Mesenchymal stem cell (in vitro differentiated cells and primary cell): ENCODE results near the gene FARS2.
"Not testable (repeated sequence)": the region's sequence is repeated elsewhere in the genome, so short reads cannot be mapped to it uniquely, and the experiment has no call there.

ENCODE experiments used
- DNase-seq: peaks from one replicate; pipeline ENCODE4 v3.0.0-alpha.2; 2013
- H2AFZ ChIP-seq: one replicate; pipeline ENCODE4 v1.6.1; 2013; ENCODE audit warnings: low read depth, mild to moderate bottlenecking, control low read depth, inconsistent platforms, low read length, moderate library complexity
- H2AK5ac ChIP-seq: 2 replicates; pipeline ENCODE4 v1.6.1; 2013; ENCODE audit warnings: low read length, moderate library complexity, mild to moderate bottlenecking, inconsistent platforms; ENCODE audit not compliant: severe bottlenecking
- H2BK120ac ChIP-seq: one replicate; pipeline ENCODE4 v1.6.1; 2013; ENCODE audit warnings: low read depth, mild to moderate bottlenecking, inconsistent platforms, low read length, moderate library complexity
- H2BK12ac ChIP-seq, 2 experiments: one replicate each; pipeline ENCODE4 v1.6.1; 2013; ENCODE audit warnings: inconsistent platforms in 2 of 2, low read length in 2 of 2, mild to moderate bottlenecking in 2 of 2, moderate library complexity in 2 of 2, control low read depth in 1 of 2
- H2BK15ac ChIP-seq: one replicate; pipeline ENCODE4 v1.6.1; 2013; ENCODE audit warnings: mild to moderate bottlenecking, low read depth, inconsistent platforms; ENCODE audit not compliant: poor library complexity, severe bottlenecking
- H2BK5ac ChIP-seq: 2 replicates; pipeline ENCODE4 v1.6.1; 2013; ENCODE audit warnings: low read depth, mild to moderate bottlenecking, low read length, control low read depth, inconsistent platforms; ENCODE audit not compliant: poor library complexity, severe bottlenecking
- H3K14ac ChIP-seq, 2 experiments: one replicate each; pipeline ENCODE4 v1.6.1; 2013; ENCODE audit warnings: inconsistent platforms in 2 of 2, low read length in 2 of 2, control low read depth in 1 of 2, mild to moderate bottlenecking in 1 of 2, moderate library complexity in 1 of 2
- H3K18ac ChIP-seq, 2 experiments: one replicate each; pipeline ENCODE4 v1.6.1; 2013; ENCODE audit warnings: inconsistent platforms in 2 of 2, low read length in 2 of 2, control low read depth in 1 of 2, low read depth in 1 of 2, mild to moderate bottlenecking in 1 of 2
- H3K23ac ChIP-seq, 2 experiments: one replicate each; pipeline ENCODE4 v1.6.1; 2013; ENCODE audit warnings: inconsistent platforms in 2 of 2, low read length in 2 of 2, mild to moderate bottlenecking in 2 of 2, moderate library complexity in 2 of 2, control low read depth in 1 of 2
- H3K27ac ChIP-seq: 2 replicates; pipeline ENCODE4 v1.5.1; 2013; ENCODE audit warnings: mild to moderate bottlenecking, moderate library complexity, low read length, control low read depth, inconsistent platforms; ENCODE audit not compliant: poor library complexity, severe bottlenecking
- H3K27me3 ChIP-seq, 2 experiments: 2 replicates each; pipeline versions ENCODE4 v1.6.1 to v1.7.0; 2013; ENCODE audit warnings: low read length in 2 of 2, mild to moderate bottlenecking in 2 of 2, moderate library complexity in 2 of 2, control low read depth in 1 of 2, inconsistent platforms in 1 of 2; ENCODE audit not compliant: control insufficient read depth in 1 of 2, insufficient read depth in 1 of 2
- H3K36me3 ChIP-seq, 2 experiments: 2 replicates each; pipeline versions ENCODE4 v1.6.1 to v1.7.0; 2013; ENCODE audit warnings: low read length in 2 of 2, control low read depth in 1 of 2, inconsistent platforms in 1 of 2, low read depth in 1 of 2, mild to moderate bottlenecking in 1 of 2; ENCODE audit not compliant: insufficient read depth in 2 of 2, control insufficient read depth in 1 of 2
- H3K4ac ChIP-seq, 2 experiments: one replicate each; pipeline ENCODE4 v1.6.1; 2013; ENCODE audit warnings: inconsistent platforms in 2 of 2, low read length in 2 of 2, mild to moderate bottlenecking in 2 of 2, moderate library complexity in 2 of 2, control low read depth in 1 of 2, low read depth in 1 of 2
- H3K4me1 ChIP-seq: 2 replicates; pipeline ENCODE4 v1.6.1; 2013; ENCODE audit warnings: low read depth, low read length, control low read depth; ENCODE audit not compliant: control insufficient read depth, insufficient read depth
- H3K4me2 ChIP-seq: 2 replicates; pipeline ENCODE4 v1.6.1; 2013; ENCODE audit warnings: low read length, mild to moderate bottlenecking, inconsistent platforms; ENCODE audit not compliant: poor library complexity, severe bottlenecking
- H3K4me3 ChIP-seq, 2 experiments: 2 replicates each; pipeline versions ENCODE4 v1.5.1 to v1.7.0; 2013; ENCODE audit warnings: low read length in 2 of 2, mild to moderate bottlenecking in 2 of 2, control low read depth in 1 of 2, low read depth in 1 of 2; ENCODE audit not compliant: insufficient read depth in 1 of 2
- H3K79me1 ChIP-seq: replicated peaks from 2 replicates; pipeline ENCODE4 v1.6.1; 2013; ENCODE audit warnings: mild to moderate bottlenecking, control low read depth, low read length, inconsistent platforms; ENCODE audit not compliant: poor library complexity, severe bottlenecking
- H3K9ac ChIP-seq: 2 replicates; pipeline ENCODE4 v1.7.0; 2013; ENCODE audit warnings: mild to moderate bottlenecking, low read length, moderate library complexity
- H3K9me3 ChIP-seq: 2 replicates; pipeline ENCODE4 v1.7.0; 2013; ENCODE audit warnings: mild to moderate bottlenecking, low read length; ENCODE audit not compliant: control insufficient read depth
- H4K8ac ChIP-seq: one replicate; pipeline ENCODE4 v1.6.1; 2013; ENCODE audit warnings: inconsistent platforms, mild to moderate bottlenecking, low read length, moderate library complexity
- H4K91ac ChIP-seq: one replicate; pipeline ENCODE4 v1.6.1; 2013; ENCODE audit warnings: mild to moderate bottlenecking, low read length, inconsistent platforms
- WGBS: methylation state at CpG from one replicate; pipeline ENCODE4 v1.1.7; 2013; ENCODE audit warnings: mixed read lengths; 5-methylcytosine and 5-hydroxymethylcytosine counted together

Gene FARS2

GRCh38 chr6:5806406-5806805 is 545.1 kb downstream of the FARS2 start:
- DNase-seq: not testable (repeated sequence)

GRCh38 chr6:5809450-5809849 is 548.1 kb downstream of the FARS2 start:
- no peak overlapping the region for H4K91ac ChIP-seq
- H3K18ac ChIP-seq: no peak overlapping the region
- DNase-seq: no peak
- 73% methylated on average over 4 of the region's 4 CpGs for WGBS
- H2AK5ac ChIP-seq: no peak overlapping the region
- peak overlapping the region in 1 of 2 experiments; percentile 40 for H3K23ac ChIP-seq
- no peak overlapping the region for H3K14ac ChIP-seq
- no peak overlapping the region for H3K9ac ChIP-seq
- no peak overlapping the region for H2BK12ac ChIP-seq
- H3K27ac ChIP-seq: no peak overlapping the region
- no peak overlapping the region for H2BK120ac ChIP-seq
- no peaks in the 10 kb centered on the region for H3K79me1 ChIP-seq
- peaks cover 13% of the 10 kb centered on the region for H3K9me3 ChIP-seq
- no peaks in the 10 kb centered on the region for H3K36me3 ChIP-seq
- H4K8ac ChIP-seq: no peak overlapping the region
- H3K4me3 ChIP-seq: no peak overlapping the region
- no peak overlapping the region for H3K4ac ChIP-seq
- H3K4me2 ChIP-seq: no peak overlapping the region
- no peaks in the 10 kb centered on the region for H3K4me1 ChIP-seq
- no peaks in the 10 kb centered on the region for H3K27me3 ChIP-seq
- no peak overlapping the region for H2BK15ac ChIP-seq
- H2BK5ac ChIP-seq: no peak overlapping the region
- H2AFZ ChIP-seq: no peak overlapping the region

More at GRCh38 chr6:5806406-5806805, 545.1 kb downstream of the FARS2 start:
- H3K79me1 ChIP-seq, H3K36me3 ChIP-seq, H4K8ac ChIP-seq, H2BK120ac ChIP-seq, H3K4me1 ChIP-seq, H4K91ac ChIP-seq, H3K23ac ChIP-seq, H2BK5ac ChIP-seq, H2AFZ ChIP-seq, H3K4ac ChIP-seq, H3K27ac ChIP-seq, H2BK15ac ChIP-seq, H3K4me2 ChIP-seq, H3K14ac ChIP-seq, H2AK5ac ChIP-seq, H3K4me3 ChIP-seq, H2BK12ac ChIP-seq, H3K27me3 ChIP-seq, H3K18ac ChIP-seq, H3K9ac ChIP-seq: not testable (repeated sequence)
- H3K9me3 ChIP-seq: peaks cover 13% of the 10 kb centered on the region
- WGBS: 78% methylated on average over 1 of the region's 1 CpG

GRCh38 chr6:5811997-5812396 is 550.7 kb downstream of the FARS2 start:
- no peak overlapping the region for H3K4ac ChIP-seq
- no peaks in the 10 kb centered on the region for H3K79me1 ChIP-seq
- H2AK5ac ChIP-seq: no peak overlapping the region
- H3K36me3 ChIP-seq: no peaks in the 10 kb centered on the region
- H4K8ac ChIP-seq: no peak overlapping the region
- no peak overlapping the region for H2AFZ ChIP-seq
- WGBS: 49% methylated on average over 4 of the region's 4 CpGs
- H3K4me2 ChIP-seq: no peak overlapping the region
- DNase-seq: no peak
- no peak overlapping the region for H2BK15ac ChIP-seq
- H2BK12ac ChIP-seq: no peak overlapping the region
- H3K9me3 ChIP-seq: peaks cover 6% of the 10 kb centered on the region
- H2BK120ac ChIP-seq: no peak overlapping the region
- no peaks in the 10 kb centered on the region for H3K4me1 ChIP-seq
- H3K4me3 ChIP-seq: no peak overlapping the region
- H3K27ac ChIP-seq: no peak overlapping the region
- no peak overlapping the region for H4K91ac ChIP-seq
- no peak overlapping the region for H3K9ac ChIP-seq
- no peak overlapping the region for H3K23ac ChIP-seq
- no peak overlapping the region for H2BK5ac ChIP-seq
- H3K18ac ChIP-seq: no peak overlapping the region
- H3K14ac ChIP-seq: no peak overlapping the region
- H3K27me3 ChIP-seq: no peaks in the 10 kb centered on the region

GRCh38 chr6:5813625-5814027 is 552.3 kb downstream of the FARS2 start:
- Histone ChIP-seq H2AFZ (no peak overlapping the region), H3K36me3 (no peaks in the 10 kb centered on the region), H2BK12ac (no peak overlapping the region), H4K91ac (no peak overlapping the region), H3K79me1 (no peaks in the 10 kb centered on the region), H3K27me3 (no peaks in the 10 kb centered on the region), H3K27ac (no peak overlapping the region), H3K23ac (no peak overlapping the region), H3K4me1 (no peaks in the 10 kb centered on the region), H3K4ac (no peak overlapping the region), H2BK120ac (no peak overlapping the region), H2AK5ac (no peak overlapping the region), H3K18ac (no peak overlapping the region), H4K8ac (no peak overlapping the region), H2BK15ac (no peak overlapping the region), H3K4me2 (no peak overlapping the region), H3K4me3 (no peak overlapping the region), H3K9me3 (no peaks in the 10 kb centered on the region), H3K14ac (no peak overlapping the region), H3K9ac (no peak overlapping the region), H2BK5ac (no peak overlapping the region)
- WGBS: 77% methylated on average over 2 of the region's 3 CpGs
- DNase-seq: no peak
